Stimulated activated effector memory CD8-positive, alpha-beta T cell treated with anti-CD3 and anti-CD28 coated beads, Interleukin-12 subunit alpha, Interleukin-12 subunit beta, amount 100 ng/mL, for 72 hours (primary cell): Measurements from ENCODE around the gene PPP4R1.
"Not testable (repeated sequence)": the region's sequence is repeated elsewhere in the genome, so short reads cannot be mapped to it uniquely, and the experiment has no call there.

ENCODE experiments used
- ATAC-seq: fragments of 150-1000 bp; cut with Tn5 transposase; 2 replicates; pipeline ENCODE4 v1.10.0; 2021
- DNase-seq, 2 donors: peaks; one replicate each; pipeline ENCODE4 v3.0.0; 2021 to 2022; ENCODE audit warnings: low spot score in 2 of 2
- H3K27ac Mint-ChIP-seq: one replicate; pipeline ENCODE4 v1.8.0; 2022; ENCODE audit warnings: mild to moderate bottlenecking, mixed read lengths
- H3K36me3 Mint-ChIP-seq: one replicate; pipeline ENCODE4 v1.8.0; 2022; ENCODE audit warnings: mild to moderate bottlenecking, mixed read lengths
- H3K4me1 Mint-ChIP-seq: one replicate; pipeline ENCODE4 v1.8.0; 2022; ENCODE audit warnings: mixed read lengths
- H3K4me3 Mint-ChIP-seq: one replicate; pipeline ENCODE4 v1.8.0; 2022; ENCODE audit warnings: mild to moderate bottlenecking, mixed read lengths
- H3K9me3 Mint-ChIP-seq: one replicate; pipeline ENCODE4 v1.8.0; 2022; ENCODE audit warnings: mixed read lengths

PPP4R1 gene

GRCh38 chr18:9641081-9641480, 26.7 kb upstream of the PPP4R1 start:
- not testable (repeated sequence) for H3K4me1 Mint-ChIP-seq, H3K27ac Mint-ChIP-seq, H3K9me3 Mint-ChIP-seq, H3K36me3 Mint-ChIP-seq, H3K4me3 Mint-ChIP-seq, ATAC-seq, DNase-seq

GRCh38 chr18:9638886-9639285, 24.5 kb upstream of the PPP4R1 start:
- no peaks in the 10 kb centered on the region for H3K36me3 Mint-ChIP-seq
- no peaks in the 10 kb centered on the region for H3K9me3 Mint-ChIP-seq
- H3K4me1 Mint-ChIP-seq, result no peaks in the 10 kb centered on the region
- DNase-seq, result no peak
- no peak overlapping the region for H3K4me3 Mint-ChIP-seq
- no peak for ATAC-seq
- no peak overlapping the region for H3K27ac Mint-ChIP-seq

DNA sequence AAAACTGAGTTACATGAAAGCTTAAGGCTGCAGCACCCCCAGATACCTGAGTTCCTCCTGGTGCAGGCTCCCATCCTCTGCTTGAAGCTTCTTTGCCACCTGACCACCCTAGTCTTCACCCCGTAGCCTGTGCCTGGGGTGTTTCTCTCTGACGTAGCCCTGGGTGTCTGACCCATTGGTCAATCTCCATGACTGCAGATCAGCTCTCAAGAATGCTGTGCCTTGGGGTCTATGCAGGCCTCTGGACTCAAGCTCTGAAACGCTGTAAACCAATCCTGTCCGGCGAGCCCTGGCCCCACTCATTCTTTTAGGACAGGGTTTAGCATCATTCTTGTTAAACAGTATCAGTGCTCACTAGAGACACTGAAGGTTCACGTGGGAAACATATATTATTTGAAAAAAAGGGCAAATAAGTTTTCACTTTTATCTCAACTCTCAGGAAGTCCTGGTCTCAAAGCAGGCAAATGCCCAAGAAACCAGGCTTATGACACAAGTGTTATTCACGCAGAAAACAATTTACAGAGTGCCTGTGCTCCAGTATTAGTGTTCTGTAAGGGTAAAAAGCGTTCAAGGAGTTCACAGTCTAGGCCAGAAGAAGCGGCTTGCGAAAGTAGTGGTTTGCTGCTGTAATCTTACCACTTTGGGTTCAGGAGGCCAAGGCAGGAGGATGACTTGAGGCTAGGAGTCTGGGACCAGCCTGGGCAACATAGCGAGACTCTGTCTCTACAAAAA, 22.8 kb upstream of the PPP4R1 start:
- DNase-seq (no peak), ATAC-seq (no peak)
- no peaks in the 10 kb centered on the region for H3K36me3 Mint-ChIP-seq
- H3K27ac Mint-ChIP-seq, result no peak overlapping the region
- no peaks in the 10 kb centered on the region for H3K4me1 Mint-ChIP-seq
- H3K4me3 Mint-ChIP-seq, result no peak overlapping the region
- no peaks in the 10 kb centered on the region for H3K9me3 Mint-ChIP-seq

DNA sequence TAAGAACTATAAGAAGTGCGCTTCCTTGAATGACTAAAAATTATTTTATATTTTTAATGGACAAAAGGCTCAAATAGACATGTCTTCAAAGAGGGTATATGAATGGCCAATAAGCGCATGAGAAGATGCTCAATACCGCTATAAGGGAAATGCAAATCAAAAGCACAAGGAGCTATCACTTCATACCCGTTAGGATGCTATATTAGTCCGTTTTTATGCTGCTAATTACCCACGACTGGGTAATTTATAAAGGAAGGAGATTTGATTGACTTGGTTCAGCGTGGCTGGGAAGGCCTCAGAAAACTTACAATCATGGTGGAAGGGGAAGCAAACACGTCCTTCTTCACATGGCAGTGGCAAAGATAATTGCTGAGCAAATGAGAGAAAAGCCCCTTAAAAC, 20.5 kb upstream of the PPP4R1 start:
- ATAC-seq (no peak), DNase-seq (no peak)
- no peaks in the 10 kb centered on the region for H3K9me3 Mint-ChIP-seq
- no peak overlapping the region for H3K4me3 Mint-ChIP-seq
- H3K4me1 Mint-ChIP-seq, result no peaks in the 10 kb centered on the region
- no peak overlapping the region for H3K27ac Mint-ChIP-seq
- no peaks in the 10 kb centered on the region for H3K36me3 Mint-ChIP-seq

GRCh38 chr18:9631814-9632496, 17.6 kb upstream of the PPP4R1 start:
- H3K27ac Mint-ChIP-seq, result no peak overlapping the region
- no peaks in the 10 kb centered on the region for H3K4me1 Mint-ChIP-seq
- DNase-seq (no peak), ATAC-seq (no peak)
- H3K36me3 Mint-ChIP-seq, result no peaks in the 10 kb centered on the region
- H3K4me3 Mint-ChIP-seq, result no peak overlapping the region
- H3K9me3 Mint-ChIP-seq, result no peaks in the 10 kb centered on the region

DNA sequence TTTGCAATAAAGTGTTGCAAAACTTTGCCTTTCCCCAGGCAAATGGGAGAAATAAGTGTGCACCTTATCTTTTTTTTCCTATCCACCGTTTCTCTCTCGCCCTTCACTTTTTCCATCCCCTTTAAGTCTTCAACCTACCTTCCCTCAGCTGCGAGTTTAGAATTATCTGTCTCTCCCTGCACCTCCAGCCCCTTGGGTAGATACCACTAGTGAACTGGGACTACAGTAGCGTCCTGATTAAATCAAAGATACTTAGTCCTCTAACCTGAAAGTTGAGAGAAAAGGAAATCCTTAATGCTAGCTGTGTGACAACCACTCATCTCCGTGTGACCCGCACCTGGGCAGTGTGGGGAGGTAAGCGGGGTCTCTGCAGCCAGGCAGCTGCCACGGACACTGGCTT, 16.1 kb upstream of the PPP4R1 start:
- H3K4me1 Mint-ChIP-seq, result no peaks in the 10 kb centered on the region
- no peak overlapping the region for H3K27ac Mint-ChIP-seq
- no peaks in the 10 kb centered on the region for H3K36me3 Mint-ChIP-seq
- H3K4me3 Mint-ChIP-seq, result no peak overlapping the region
- no peaks in the 10 kb centered on the region for H3K9me3 Mint-ChIP-seq
- ATAC-seq (no peak), DNase-seq (no peak)

DNA sequence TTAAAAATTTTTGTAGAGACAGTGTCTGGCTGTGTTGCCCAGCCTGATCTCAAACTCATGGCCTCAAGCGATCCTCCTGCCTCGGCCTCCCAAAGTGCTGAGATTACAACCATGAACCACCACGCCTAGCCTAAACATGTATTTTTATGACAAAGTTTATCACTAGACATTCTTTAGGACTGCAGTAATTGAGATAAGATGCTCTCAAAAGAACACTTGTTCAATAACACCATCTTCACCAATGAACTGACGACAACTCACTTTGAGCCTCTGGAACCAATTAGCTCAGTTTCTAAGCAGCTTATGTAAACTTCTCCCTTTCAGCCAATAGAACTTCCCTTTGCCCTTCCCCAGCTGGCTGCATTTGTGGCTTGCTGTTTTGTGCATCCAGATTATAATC, 15.3 kb upstream of the PPP4R1 start:
- DNase-seq (no peak), ATAC-seq (no peak)
- H3K9me3 Mint-ChIP-seq, result no peaks in the 10 kb centered on the region
- no peaks in the 10 kb centered on the region for H3K4me1 Mint-ChIP-seq
- no peak overlapping the region for H3K27ac Mint-ChIP-seq
- no peak overlapping the region for H3K4me3 Mint-ChIP-seq
- H3K36me3 Mint-ChIP-seq, result no peaks in the 10 kb centered on the region

GRCh38 chr18:9628984-9629383, 14.6 kb upstream of the PPP4R1 start:
- no peaks in the 10 kb centered on the region for H3K4me1 Mint-ChIP-seq
- ATAC-seq, result no peak
- no peaks in the 10 kb centered on the region for H3K9me3 Mint-ChIP-seq
- no peak for DNase-seq
- H3K4me3 Mint-ChIP-seq, result no peak overlapping the region
- no peak overlapping the region for H3K27ac Mint-ChIP-seq
- no peaks in the 10 kb centered on the region for H3K36me3 Mint-ChIP-seq

- no peaks in the 10 kb centered on the region for H3K36me3 Mint-ChIP-seq
- no peaks in the 10 kb centered on the region for H3K4me1 Mint-ChIP-seq
- no peak overlapping the region for H3K4me3 Mint-ChIP-seq
- H3K27ac Mint-ChIP-seq, result no peak overlapping the region
- no peaks in the 10 kb centered on the region for H3K9me3 Mint-ChIP-seq
- ATAC-seq, result no peak
- DNase-seq, result no peak
Measured at GRCh38 chr18:9627642-9628041, 13.3 kb upstream of the PPP4R1 start.

DNA sequence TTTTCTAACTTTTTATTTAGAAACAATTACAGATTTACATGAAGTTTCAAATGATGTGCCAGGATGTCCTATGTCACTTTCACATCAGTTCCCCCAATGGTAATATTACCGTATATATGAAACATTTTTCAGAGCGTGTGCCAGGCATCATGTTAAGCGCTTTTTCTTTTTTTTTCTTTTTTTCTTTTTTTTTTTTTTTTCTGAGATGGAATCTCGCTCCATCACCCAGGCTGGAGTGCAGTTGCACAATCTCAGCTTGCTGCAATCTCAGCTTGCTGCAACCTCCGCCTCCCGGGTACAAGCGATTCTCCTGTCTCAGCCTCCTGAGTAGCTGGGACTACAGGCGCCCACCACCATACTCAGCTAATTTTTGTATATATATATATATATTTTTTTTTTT, 5.6 kb upstream of the PPP4R1 start:
- DNase-seq (no peak), ATAC-seq (no peak)
- no peaks in the 10 kb centered on the region for H3K36me3 Mint-ChIP-seq
- no peaks in the 10 kb centered on the region for H3K9me3 Mint-ChIP-seq
- no peak overlapping the region for H3K27ac Mint-ChIP-seq
- H3K4me1 Mint-ChIP-seq, result peaks cover 8% of the 10 kb centered on the region
- no peak overlapping the region for H3K4me3 Mint-ChIP-seq

GRCh38 chr18:9619545-9619944, 5.2 kb upstream of the PPP4R1 start:
- ATAC-seq (peak; percentile 87), DNase-seq (no peak)
- Mint-ChIP-seq H3K4me3 (no peak overlapping the region), H3K27ac (no peak overlapping the region), H3K9me3 (no peaks in the 10 kb centered on the region), H3K4me1 (peaks cover 9% of the 10 kb centered on the region), H3K36me3 (no peaks in the 10 kb centered on the region)

- Mint-ChIP-seq H3K9me3 (no peaks in the 10 kb centered on the region), H3K27ac (no peak overlapping the region)
- no peak for DNase-seq
Measured at GRCh38 chr18:9619056-9619455, 4.7 kb upstream of the PPP4R1 start.

GRCh38 chr18:9617006-9617542, 2.7 kb upstream of the PPP4R1 start:
- peaks cover 9% of the 10 kb centered on the region for H3K36me3 Mint-ChIP-seq
- H3K9me3 Mint-ChIP-seq, result no peaks in the 10 kb centered on the region
- DNase-seq (no peak), ATAC-seq (no peak)
- H3K4me3 Mint-ChIP-seq, result no peak overlapping the region
- no peak overlapping the region for H3K27ac Mint-ChIP-seq
- H3K4me1 Mint-ChIP-seq, result peaks cover 26% of the 10 kb centered on the region

More at GRCh38 chr18:9619056-9619455, 4.7 kb upstream of the PPP4R1 start:
- Mint-ChIP-seq H3K4me1 (peaks cover 9% of the 10 kb centered on the region), H3K36me3 (no peaks in the 10 kb centered on the region), H3K4me3 (no peak overlapping the region)
- no peak for ATAC-seq

DNA sequence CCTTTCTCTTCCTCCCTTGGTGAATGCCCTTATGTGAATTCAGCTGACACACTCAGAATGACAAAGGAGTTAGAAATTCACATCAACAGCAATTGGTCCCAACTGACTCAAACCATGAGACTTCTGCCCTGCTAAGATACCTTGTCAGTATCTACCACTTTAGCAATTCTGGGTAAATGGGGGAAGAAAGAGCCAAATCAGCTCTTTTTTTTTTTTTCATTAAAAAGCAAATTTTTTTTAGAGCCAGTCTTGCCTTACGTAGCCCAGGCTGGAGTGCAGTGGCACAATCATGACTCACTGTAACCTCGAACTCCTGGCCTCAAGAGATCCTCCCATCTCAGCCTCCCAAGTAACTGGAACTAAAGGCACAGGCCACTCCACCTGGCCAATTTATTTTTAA, 1.7 kb upstream of the PPP4R1 start:
- ATAC-seq, result no peak
- peak overlapping the region; percentile 82 for H3K27ac Mint-ChIP-seq
- H3K4me1 Mint-ChIP-seq, result peaks cover 33% of the 10 kb centered on the region
- DNase-seq, result no peak
- no peaks in the 10 kb centered on the region for H3K9me3 Mint-ChIP-seq
- peaks cover 19% of the 10 kb centered on the region for H3K36me3 Mint-ChIP-seq
- peak overlapping the region; percentile 93 for H3K4me3 Mint-ChIP-seq

DNA sequence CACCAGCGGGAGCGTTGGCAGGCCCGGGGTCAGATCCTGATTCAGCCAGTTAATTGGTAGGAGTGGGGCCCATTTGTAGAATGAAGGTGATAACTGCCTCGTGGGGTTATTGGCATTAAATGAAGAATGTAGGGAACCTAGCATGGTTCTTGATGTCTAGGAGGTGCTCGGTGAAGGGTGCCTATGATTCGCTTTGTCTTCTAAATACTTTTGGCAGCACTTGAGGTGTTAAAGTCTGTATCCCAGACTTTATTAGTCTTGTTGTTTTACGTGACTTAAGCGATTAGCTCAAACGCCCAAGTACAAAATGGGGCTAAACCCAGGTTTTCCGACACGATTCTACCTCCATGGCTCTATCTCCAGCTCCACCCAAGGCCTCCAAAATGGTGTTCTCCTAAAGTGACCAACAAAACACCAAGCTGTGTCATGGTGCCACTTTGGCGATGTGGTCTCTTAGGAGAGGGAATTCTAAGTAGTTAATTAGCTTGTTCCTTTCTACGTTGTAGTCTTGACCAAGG, 980 bp upstream of the PPP4R1 start:
- no peak for ATAC-seq
- Mint-ChIP-seq H3K4me1 (peaks cover 40% of the 10 kb centered on the region), H3K4me3 (peak overlapping the region; percentile 93)

More for the DNA sequence above, 980 bp upstream of the PPP4R1 start:
- Mint-ChIP-seq H3K27ac (peak overlapping the region; percentile 82), H3K36me3 (peaks cover 25% of the 10 kb centered on the region), H3K9me3 (no peaks in the 10 kb centered on the region)
- DNase-seq, result no peak
